Liver (tissue), 9 donors: ENCODE measurements around the gene FGFBP2. TPM values are rescaled to one million over a fixed set of nuclear protein-coding genes. Genes with fewer than 3 reads are reported as not detected.

Experiments used
- DNase-seq: peaks from one replicate; pipeline ENCODE4 v3.0.0-alpha.2; 2017; ENCODE audit warnings: low spot score
- H3K27ac ChIP-seq, 2 donors: one replicate each; pipeline ENCODE4 v1.7.0; 2013; ENCODE audit warnings: inconsistent platforms in 2 of 2, low read length in 2 of 2, control low read depth in 1 of 2, low read depth in 1 of 2, mild to moderate bottlenecking in 1 of 2
- H3K27me3 ChIP-seq, 4 donors: one replicate each; pipeline versions ENCODE4 v1.6.1 to v1.7.0; 2013; ENCODE audit warnings: low read length in 3 of 4, inconsistent platforms in 1 of 4, mild to moderate bottlenecking in 1 of 4, moderate library complexity in 1 of 4; ENCODE audit not compliant: control insufficient read depth in 4 of 4, insufficient read depth in 4 of 4
- H3K36me3 ChIP-seq, 4 donors: one replicate each; pipeline versions ENCODE4 v1.6.1 to v1.7.0; 2013; ENCODE audit warnings: low read length in 3 of 4, mild to moderate bottlenecking in 3 of 4, low read depth in 1 of 4, moderate library complexity in 1 of 4; ENCODE audit not compliant: control insufficient read depth in 4 of 4, insufficient read depth in 3 of 4
- H3K4me1 ChIP-seq, 4 donors: one replicate each; pipeline versions ENCODE4 v1.6.1 to v1.7.0; 2013; ENCODE audit warnings: low read length in 3 of 4, mild to moderate bottlenecking in 3 of 4, moderate library complexity in 1 of 4; ENCODE audit not compliant: control insufficient read depth in 4 of 4, insufficient read depth in 4 of 4
- H3K4me3 ChIP-seq, 3 donors: one replicate each; pipeline versions ENCODE4 v1.6.1 to v1.7.0; 2013; ENCODE audit warnings: low read length in 3 of 3, control low read depth in 1 of 3, low read depth in 1 of 3, mild to moderate bottlenecking in 1 of 3
- H3K9ac ChIP-seq, 2 donors: one replicate each; pipeline ENCODE4 v1.7.0; 2013; ENCODE audit warnings: low read length in 2 of 2, mild to moderate bottlenecking in 2 of 2, moderate library complexity in 2 of 2, control low read depth in 1 of 2, low read depth in 1 of 2
- H3K9me3 ChIP-seq, 4 donors: one replicate each; pipeline versions ENCODE4 v1.6.1 to v1.7.0; 2013; ENCODE audit warnings: low read length in 3 of 4; ENCODE audit not compliant: control insufficient read depth in 4 of 4
- ATF3 ChIP-seq: IDR thresholded peaks from 2 replicates; pipeline ENCODE4 v1.6.1; 2016; ENCODE audit warnings: antibody characterized with exemption
- CTCF ChIP-seq: fragments of 150-350 bp; IDR thresholded peaks from 2 replicates; pipeline ENCODE4 v1.5.1; 2017; ENCODE audit warnings: improper control_type of control experiment, low read depth, low read length; ENCODE audit not compliant: missing input control
- EGR1 ChIP-seq, 2 donors: IDR thresholded peaks; 2 replicates each; pipeline ENCODE4 v1.6.1; 2016 to 2018; ENCODE audit warnings: antibody characterized with exemption in 2 of 2, low read depth in 2 of 2
- FOXA1 ChIP-seq: IDR thresholded peaks from 2 replicates; pipeline ENCODE4 v1.6.1; 2016; ENCODE audit warnings: antibody characterized with exemption
- FOXA2 ChIP-seq: IDR thresholded peaks from 2 replicates; pipeline ENCODE4 v1.6.1; 2016; ENCODE audit warnings: antibody characterized with exemption
- GABPA ChIP-seq, 2 donors: IDR thresholded peaks in 1 of 2; conservative IDR thresholded peaks in 1 of 2; 2 replicates each; pipeline ENCODE4 v1.6.1; 2016; ENCODE audit warnings: antibody characterized with exemption in 2 of 2, mild to moderate bottlenecking in 1 of 2, moderate library complexity in 1 of 2
- HNF4A ChIP-seq, 2 donors: conservative IDR thresholded peaks; 2 replicates each; pipeline ENCODE4 v1.6.1; 2016; ENCODE audit warnings: antibody characterized with exemption in 2 of 2, mild to moderate bottlenecking in 2 of 2
- HNF4G ChIP-seq: IDR thresholded peaks from 2 replicates; pipeline ENCODE4 v1.6.1; 2016; ENCODE audit warnings: antibody characterized with exemption
- JUND ChIP-seq, 2 donors: IDR thresholded peaks; 2 replicates each; pipeline ENCODE4 v1.6.1; 2016; ENCODE audit warnings: antibody characterized with exemption in 2 of 2
- MAX ChIP-seq: IDR thresholded peaks from 2 replicates; pipeline ENCODE4 v1.6.1; 2016; ENCODE audit warnings: antibody characterized with exemption
- NR2F2 ChIP-seq: IDR thresholded peaks from 2 replicates; pipeline ENCODE4 v1.6.1; 2016; ENCODE audit warnings: antibody characterized with exemption
- RAD21 ChIP-seq, 2 donors: IDR thresholded peaks; 2 replicates each; pipeline ENCODE4 v1.6.1; 2016; ENCODE audit warnings: antibody characterized with exemption in 2 of 2, mild to moderate bottlenecking in 2 of 2
- REST ChIP-seq: IDR thresholded peaks from 2 replicates; pipeline ENCODE4 v1.6.1; 2016; ENCODE audit warnings: antibody characterized with exemption, mild to moderate bottlenecking
- RXRA ChIP-seq, 2 donors: IDR thresholded peaks; 2 replicates each; pipeline ENCODE4 v1.6.1; 2017 to 2018; ENCODE audit warnings: antibody characterized with exemption in 2 of 2, mild to moderate bottlenecking in 1 of 2
- SP1 ChIP-seq: IDR thresholded peaks from 2 replicates; pipeline ENCODE4 v1.6.1; 2018; ENCODE audit warnings: antibody characterized with exemption, mild to moderate bottlenecking
- TAF1 ChIP-seq: conservative IDR thresholded peaks from 2 replicates; pipeline ENCODE4 v1.6.1; 2016; ENCODE audit warnings: antibody characterized with exemption, mild to moderate bottlenecking
- YY1 ChIP-seq: IDR thresholded peaks from 2 replicates; pipeline ENCODE4 v1.6.1; 2016; ENCODE audit warnings: antibody characterized with exemption, mild to moderate bottlenecking
- ZBTB33 ChIP-seq: IDR thresholded peaks from 2 replicates; pipeline ENCODE4 v1.6.1; 2016; ENCODE audit warnings: antibody characterized with exemption
- WGBS: extraction: QIAGEN DNeasy Blood & Tissue Kit; methylation state at CpG from one replicate; pipeline ENCODE4 v1.1.7; 2013; 5-methylcytosine and 5-hydroxymethylcytosine counted together
- polyA plus RNA-seq, 2 donors: library from polyadenylated mRNA; stranded (reverse) in 1 of 2; unstranded in 1 of 2; fragments of 200-250 nt in 1 of 2; fragments of >200 nt in 1 of 2; fragmentation: Nextera tagmentation in 1 of 2; extraction: Ambion mirVana in 1 of 2; gene quantifications; one replicate each; pipeline versions ENCODE4 v1.2.1 to v1.2.3, GENCODE V29; 2013 to 2015
- total RNA-seq, 2 donors: library from RNA; depleted of rRNA; stranded (reverse); fragments of >200 nt; gene quantifications; one replicate each; pipeline ENCODE4 v1.2.3, GENCODE V29; 2014
- donor health status: healthy.
- donor health status: healthy.
- donor health status: healthy.
- donor health status: healthy.
- donor health status: healthy.

The FGFBP2 gene
- total and polyA plus RNA-seq, 4 donors = 0.14 to 0.60 (median 0.25) TPM; not detected in 1

- WGBS = 86% methylated on average over 1 of the region's 1 CpG
- no peak overlapping the region for H3K9ac ChIP-seq
- no peaks in the 10 kb centered on the region for H3K36me3 ChIP-seq
- no peak overlapping the region for H3K27ac ChIP-seq
- DNase-seq = no peak
- no peaks in the 10 kb centered on the region for H3K4me1 ChIP-seq
- H3K9me3 ChIP-seq = no peaks in the 10 kb centered on the region
- TF ChIP-seq CTCF = no peak
- no peak for TF ChIP-seq RXRA (IDR thresholded peaks at IDR 0.05)
- no peak for TF ChIP-seq RAD21 (IDR thresholded peaks at IDR 0.05)
- no peak for TF ChIP-seq REST
- no peak for TF ChIP-seq JUND (IDR thresholded peaks at IDR 0.05)
- no peak for TF ChIP-seq FOXA2
- TF ChIP-seq GABPA (IDR thresholded peaks at IDR 0.05 in 1 of 2, conservative IDR thresholded peaks at IDR 0.05 in 1 of 2) = no peak
- TF ChIP-seq FOXA1 = no peak
- TF ChIP-seq MAX = no peak
- TF ChIP-seq TAF1 = no peak
- TF ChIP-seq YY1 = no peak
- no peak for TF ChIP-seq ATF3
- no peak for TF ChIP-seq HNF4G
- no peak for TF ChIP-seq SP1
- no peak for TF ChIP-seq HNF4A (conservative IDR thresholded peaks at IDR 0.05)
- no peak for TF ChIP-seq ZBTB33
- no peak for TF ChIP-seq NR2F2
- TF ChIP-seq EGR1 (IDR thresholded peaks at IDR 0.05; ENCODE audit: low read depth in 2 of 2) = no peak
- no peaks in the 10 kb centered on the region for H3K27me3 ChIP-seq
- H3K4me3 ChIP-seq = no peak overlapping the region
Observed at GRCh38 chr4:15942283-15942682, 20.7 kb downstream of the FGFBP2 start.

- TF ChIP-seq SP1 = no peak
- TF ChIP-seq MAX = no peak
- TF ChIP-seq EGR1 (IDR thresholded peaks at IDR 0.05; ENCODE audit: low read depth in 2 of 2) = no peak
- no peak for TF ChIP-seq HNF4G
- TF ChIP-seq JUND (IDR thresholded peaks at IDR 0.05) = no peak
- TF ChIP-seq FOXA1 = no peak
- TF ChIP-seq NR2F2 = no peak
- TF ChIP-seq FOXA2 = no peak
- TF ChIP-seq YY1 = no peak
- TF ChIP-seq ZBTB33 = no peak
- TF ChIP-seq ATF3 = no peak
- no peak for TF ChIP-seq HNF4A (conservative IDR thresholded peaks at IDR 0.05)
- TF ChIP-seq CTCF = no peak
- H3K36me3 ChIP-seq = no peaks in the 10 kb centered on the region
- H3K9me3 ChIP-seq = no peaks in the 10 kb centered on the region
- H3K9ac ChIP-seq = no peak within 1 kb of the TSS
- H3K27me3 ChIP-seq = peaks cover 0 to 5% (median 0%) of the 10 kb centered on the region in 4 donors
- H3K4me1 ChIP-seq = no peaks in the 10 kb centered on the region
- WGBS = 60% methylated on average over 4 of the region's 4 CpGs
- DNase-seq = no peak
- H3K4me3 ChIP-seq = no peak within 1 kb of the TSS
- H3K27ac ChIP-seq = no peak within 1 kb of the TSS
Observed at GRCh38 chr4:15938640-15939039, 24.3 kb downstream of the FGFBP2 start, which contains the start of gene FGFBP1. TSS of gene FGFBP1 (minus strand) at chr4:15938740. CDS start at chr4:15936632, 2,108 bp downstream.
